Measurements from ENCODE around the gene FAS. TPM values are rescaled to one million over a fixed set of nuclear protein-coding genes. Genes with fewer than 3 reads are reported as not detected.

Gene FAS
- polyA plus RNA-seq, 1 of the 3 experiments (the other 2 are of a cell fraction), result 31.5 TPM

DNA sequence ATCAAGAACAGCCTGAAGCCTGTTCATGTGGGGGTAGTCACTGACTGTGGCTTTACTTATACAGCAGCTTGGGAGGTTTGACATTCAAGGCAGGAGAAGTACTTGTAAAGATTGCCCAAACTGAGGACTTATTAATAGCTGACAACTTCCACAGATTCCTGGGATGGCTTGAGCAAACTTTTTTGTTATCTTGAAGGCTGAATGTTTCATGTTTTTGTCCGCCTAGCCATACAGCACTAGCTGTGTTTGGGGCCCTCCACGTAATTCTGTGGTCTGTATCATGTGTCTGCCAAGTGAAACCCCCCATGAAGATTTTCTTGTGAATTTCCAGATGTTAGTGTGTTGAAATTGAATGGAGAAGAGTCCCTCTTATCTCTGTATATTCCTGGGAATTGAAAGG lies 38.6 kb downstream of the FAS start:
- 92% methylated on average over 2 of the region's 2 CpGs for WGBS (ENCODE audit: low lambda C conversion rate)
- Histone ChIP-seq H3K4me1 (ENCODE audit: control insufficient read depth in 1 of 2, insufficient read depth in 2 of 2, low read depth in 1 of 2, low read length in 1 of 2) (peaks cover 7 to 14% of the 10 kb centered on the region in 2 experiments; a peak in 3 of 4 replicates), H2AFZ (ENCODE audit: low read depth) (no peak overlapping the region), H3K27me3 (ENCODE audit: insufficient read depth) (no peaks in the 10 kb centered on the region), H3K9me3 (no peaks in the 10 kb centered on the region), H3K9ac (no peak overlapping the region), H3F3A (replicated peaks; ENCODE audit: insufficient read depth) (no peaks in the 10 kb centered on the region), H3K9me2 (no peaks in the 10 kb centered on the region), H3K4me3 (ENCODE audit: low read depth in 2 of 2, low read length in 1 of 2) (no peak overlapping the region), H3K79me2 (ENCODE audit: insufficient read depth) (no peaks in the 10 kb centered on the region), H4K20me1 (ENCODE audit: insufficient read depth) (no peaks in the 10 kb centered on the region), H3K36me3 (replicated peaks in 1 of 2; ENCODE audit: control insufficient read depth in 1 of 2, insufficient read depth in 2 of 2, low read length in 1 of 2) (no peaks in the 10 kb centered on the region), H3K27ac (ENCODE audit: low read depth in 2 of 2, low read length in 1 of 2) (no peak overlapping the region), H3K4me2 (no peak overlapping the region)
- POLR2A ChIA-PET, result no interaction called here
- TF ChIP-seq TEAD4 (IDR thresholded peaks at IDR 0.05; ENCODE audit: borderline replicate concordance, insufficient read depth), result no peak
- TF ChIP-seq SIN3A (IDR thresholded peaks at IDR 0.05; ENCODE audit: borderline replicate concordance, low read depth, low read length), result no peak
- no peak for TF ChIP-seq TCF12 (IDR thresholded peaks at IDR 0.05)
- TF ChIP-seq FOXM1 (IDR thresholded peaks at IDR 0.05; ENCODE audit: low read depth), result no peak
- TF ChIP-seq, protein P1, sequence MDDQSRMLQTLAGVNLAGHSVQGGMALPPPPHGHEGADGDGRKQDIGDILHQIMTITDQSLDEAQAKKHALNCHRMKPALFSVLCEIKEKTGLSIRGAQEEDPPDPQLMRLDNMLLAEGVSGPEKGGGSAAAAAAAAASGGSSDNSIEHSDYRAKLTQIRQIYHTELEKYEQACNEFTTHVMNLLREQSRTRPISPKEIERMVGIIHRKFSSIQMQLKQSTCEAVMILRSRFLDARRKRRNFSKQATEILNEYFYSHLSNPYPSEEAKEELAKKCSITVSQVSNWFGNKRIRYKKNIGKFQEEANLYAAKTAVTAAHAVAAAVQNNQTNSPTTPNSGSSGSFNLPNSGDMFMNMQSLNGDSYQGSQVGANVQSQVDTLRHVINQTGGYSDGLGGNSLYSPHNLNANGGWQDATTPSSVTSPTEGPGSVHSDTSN (IDR thresholded peaks at IDR 0.05), result no peak
- TF ChIP-seq, protein P2, sequence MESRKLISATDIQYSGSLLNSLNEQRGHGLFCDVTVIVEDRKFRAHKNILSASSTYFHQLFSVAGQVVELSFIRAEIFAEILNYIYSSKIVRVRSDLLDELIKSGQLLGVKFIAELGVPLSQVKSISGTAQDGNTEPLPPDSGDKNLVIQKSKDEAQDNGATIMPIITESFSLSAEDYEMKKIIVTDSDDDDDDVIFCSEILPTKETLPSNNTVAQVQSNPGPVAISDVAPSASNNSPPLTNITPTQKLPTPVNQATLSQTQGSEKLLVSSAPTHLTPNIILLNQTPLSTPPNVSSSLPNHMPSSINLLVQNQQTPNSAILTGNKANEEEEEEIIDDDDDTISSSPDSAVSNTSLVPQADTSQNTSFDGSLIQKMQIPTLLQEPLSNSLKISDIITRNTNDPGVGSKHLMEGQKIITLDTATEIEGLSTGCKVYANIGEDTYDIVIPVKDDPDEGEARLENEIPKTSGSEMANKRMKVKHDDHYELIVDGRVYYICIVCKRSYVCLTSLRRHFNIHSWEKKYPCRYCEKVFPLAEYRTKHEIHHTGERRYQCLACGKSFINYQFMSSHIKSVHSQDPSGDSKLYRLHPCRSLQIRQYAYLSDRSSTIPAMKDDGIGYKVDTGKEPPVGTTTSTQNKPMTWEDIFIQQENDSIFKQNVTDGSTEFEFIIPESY (IDR thresholded peaks at IDR 0.05; ENCODE audit: borderline replicate concordance, low read depth), result no peak
- TF ChIP-seq JUND (IDR thresholded peaks at IDR 0.05), result no peak
- no peak for TF ChIP-seq POLR2AphosphoS5 (IDR thresholded peaks at IDR 0.05; ENCODE audit: low read depth, low read length)
- TF ChIP-seq GATA2 (CRISPR knock-in tag; IDR thresholded peaks at IDR 0.05), result no peak
- TF ChIP-seq, protein P3, sequence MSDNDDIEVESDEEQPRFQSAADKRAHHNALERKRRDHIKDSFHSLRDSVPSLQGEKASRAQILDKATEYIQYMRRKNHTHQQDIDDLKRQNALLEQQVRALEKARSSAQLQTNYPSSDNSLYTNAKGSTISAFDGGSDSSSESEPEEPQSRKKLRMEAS (IDR thresholded peaks at IDR 0.05; ENCODE audit: low read depth), result no peak
- TF ChIP-seq NRF1 (IDR thresholded peaks at IDR 0.05; ENCODE audit: low read depth, low read length), result no peak
- TF ChIP-seq, protein P4, sequence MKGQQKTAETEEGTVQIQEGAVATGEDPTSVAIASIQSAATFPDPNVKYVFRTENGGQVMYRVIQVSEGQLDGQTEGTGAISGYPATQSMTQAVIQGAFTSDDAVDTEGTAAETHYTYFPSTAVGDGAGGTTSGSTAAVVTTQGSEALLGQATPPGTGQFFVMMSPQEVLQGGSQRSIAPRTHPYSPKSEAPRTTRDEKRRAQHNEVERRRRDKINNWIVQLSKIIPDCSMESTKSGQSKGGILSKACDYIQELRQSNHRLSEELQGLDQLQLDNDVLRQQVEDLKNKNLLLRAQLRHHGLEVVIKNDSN (IDR thresholded peaks at IDR 0.05; ENCODE audit: borderline replicate concordance, low read depth), result no peak
- no peak for TF ChIP-seq MEF2A (IDR thresholded peaks at IDR 0.05; ENCODE audit: borderline replicate concordance, low read depth)
- TF ChIP-seq RXRA (IDR thresholded peaks at IDR 0.05; ENCODE audit: borderline replicate concordance, low read depth), result no peak
- TF ChIP-seq, protein P5, sequence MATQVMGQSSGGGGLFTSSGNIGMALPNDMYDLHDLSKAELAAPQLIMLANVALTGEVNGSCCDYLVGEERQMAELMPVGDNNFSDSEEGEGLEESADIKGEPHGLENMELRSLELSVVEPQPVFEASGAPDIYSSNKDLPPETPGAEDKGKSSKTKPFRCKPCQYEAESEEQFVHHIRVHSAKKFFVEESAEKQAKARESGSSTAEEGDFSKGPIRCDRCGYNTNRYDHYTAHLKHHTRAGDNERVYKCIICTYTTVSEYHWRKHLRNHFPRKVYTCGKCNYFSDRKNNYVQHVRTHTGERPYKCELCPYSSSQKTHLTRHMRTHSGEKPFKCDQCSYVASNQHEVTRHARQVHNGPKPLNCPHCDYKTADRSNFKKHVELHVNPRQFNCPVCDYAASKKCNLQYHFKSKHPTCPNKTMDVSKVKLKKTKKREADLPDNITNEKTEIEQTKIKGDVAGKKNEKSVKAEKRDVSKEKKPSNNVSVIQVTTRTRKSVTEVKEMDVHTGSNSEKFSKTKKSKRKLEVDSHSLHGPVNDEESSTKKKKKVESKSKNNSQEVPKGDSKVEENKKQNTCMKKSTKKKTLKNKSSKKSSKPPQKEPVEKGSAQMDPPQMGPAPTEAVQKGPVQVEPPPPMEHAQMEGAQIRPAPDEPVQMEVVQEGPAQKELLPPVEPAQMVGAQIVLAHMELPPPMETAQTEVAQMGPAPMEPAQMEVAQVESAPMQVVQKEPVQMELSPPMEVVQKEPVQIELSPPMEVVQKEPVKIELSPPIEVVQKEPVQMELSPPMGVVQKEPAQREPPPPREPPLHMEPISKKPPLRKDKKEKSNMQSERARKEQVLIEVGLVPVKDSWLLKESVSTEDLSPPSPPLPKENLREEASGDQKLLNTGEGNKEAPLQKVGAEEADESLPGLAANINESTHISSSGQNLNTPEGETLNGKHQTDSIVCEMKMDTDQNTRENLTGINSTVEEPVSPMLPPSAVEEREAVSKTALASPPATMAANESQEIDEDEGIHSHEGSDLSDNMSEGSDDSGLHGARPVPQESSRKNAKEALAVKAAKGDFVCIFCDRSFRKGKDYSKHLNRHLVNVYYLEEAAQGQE (IDR thresholded peaks at IDR 0.05; ENCODE audit: low read depth, low read length), result no peak
- TF ChIP-seq, protein P6, sequence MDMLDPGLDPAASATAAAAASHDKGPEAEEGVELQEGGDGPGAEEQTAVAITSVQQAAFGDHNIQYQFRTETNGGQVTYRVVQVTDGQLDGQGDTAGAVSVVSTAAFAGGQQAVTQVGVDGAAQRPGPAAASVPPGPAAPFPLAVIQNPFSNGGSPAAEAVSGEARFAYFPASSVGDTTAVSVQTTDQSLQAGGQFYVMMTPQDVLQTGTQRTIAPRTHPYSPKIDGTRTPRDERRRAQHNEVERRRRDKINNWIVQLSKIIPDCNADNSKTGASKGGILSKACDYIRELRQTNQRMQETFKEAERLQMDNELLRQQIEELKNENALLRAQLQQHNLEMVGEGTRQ (IDR thresholded peaks at IDR 0.05; ENCODE audit: borderline replicate concordance, low read depth, low read length), result no peak
- no peak for TF ChIP-seq RCOR1 (IDR thresholded peaks at IDR 0.05; ENCODE audit: low read length)
- TF ChIP-seq CHD2 (IDR thresholded peaks at IDR 0.05; ENCODE audit: low read length, partially characterized antibody), result no peak
- TF ChIP-seq ELF1 (IDR thresholded peaks at IDR 0.05), result no peak
- CTCF ChIA-PET, result interaction anchor here (0.6 to 4.5 kb wide), 42 partner anchors 9 to 565 kb away, joined by 3 to 94 read pairs (median 5); partner anchors contain the start of genes CH25H and FAS
- DNase-seq, result no peak
